Right atrium auricular region (tissue), 2 donors: ENCODE data around the gene MAJIN. TPM values are rescaled to one million over a fixed set of nuclear protein-coding genes. Genes with fewer than 3 reads are reported as not detected.

Experiments used
- DNase-seq: peaks from one replicate; pipeline ENCODE4 v3.0.0-alpha.2; 2019; ENCODE audit warnings: low spot score
- H3K27ac ChIP-seq, 2 donors: fragments of 200-600 bp; sonication (generic); 1 replicate in 1 of 2; 2 replicates in 1 of 2; pipeline ENCODE4 v1.5.1; 2016 to 2019
- H3K27me3 ChIP-seq, 2 donors: fragments of 200-600 bp; sonication (generic); one replicate each; pipeline versions ENCODE4 v1.5.1 to v1.6.0; 2017 to 2019
- H3K36me3 ChIP-seq: fragments of 200-600 bp; sonication (generic); one replicate; pipeline ENCODE4 v1.5.1; 2016
- H3K4me1 ChIP-seq, 2 donors: fragments of 200-600 bp; sonication (generic); one replicate each; pipeline versions ENCODE4 v1.5.1 to v1.6.0; 2017 to 2019
- H3K4me3 ChIP-seq, 2 donors: fragments of 200-600 bp; sonication (generic); 1 replicate in 1 of 2; 2 replicates in 1 of 2; pipeline ENCODE4 v1.5.1; 2017 to 2019; ENCODE audit warnings: mild to moderate bottlenecking in 1 of 2, moderate library complexity in 1 of 2
- H3K9me3 ChIP-seq, 2 donors: fragments of 200-600 bp; sonication (generic); one replicate each; pipeline ENCODE4 v1.5.1; 2019
- total RNA-seq, 2 donors: library from RNA; depleted of rRNA; stranded (reverse); fragments of >200 nt; gene quantifications; one replicate each; pipeline ENCODE4 v1.1.0, GENCODE V29; 2016
- TF ChIP-seq, protein P1 (sequence below), 2 donors: fragments of 200-600 bp; sonication (generic); IDR thresholded peaks; one replicate each; pipeline ENCODE4 v1.5.1; 2019; ENCODE audit warnings: antibody characterized with exemption in 2 of 2

MAJIN gene
- total RNA-seq, 2 donors from 2014 or later = not detected

DNA sequence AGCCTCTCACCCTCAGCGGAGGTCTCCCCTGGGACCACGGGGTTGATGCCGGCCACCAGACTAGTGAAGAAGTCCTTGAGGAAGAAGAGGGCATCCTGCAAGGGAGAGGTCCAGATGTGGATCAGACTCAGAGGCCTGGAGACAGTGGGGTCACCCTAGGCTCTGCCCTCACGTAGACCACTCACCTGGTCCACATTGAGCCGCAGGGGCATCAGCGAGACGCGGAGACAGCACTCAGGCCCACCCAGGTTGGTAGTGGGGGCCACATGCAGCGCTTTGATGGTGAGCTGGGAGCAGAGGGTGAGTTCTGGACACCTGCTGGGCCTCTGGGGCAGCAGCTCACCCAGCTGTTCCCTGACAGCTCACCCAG, 73.8 kb downstream of the MAJIN start:
- Histone ChIP-seq H3K36me3 (peaks cover 53% of the 10 kb centered on the region), H3K27ac (no peak overlapping the region), H3K27me3 (no peaks in the 10 kb centered on the region), H3K4me3 (no peak overlapping the region), H3K4me1 (peaks cover 0 to 16% of the 10 kb centered on the region in 2 donors), H3K9me3 (no peaks in the 10 kb centered on the region)
- TF ChIP-seq, protein P1, sequence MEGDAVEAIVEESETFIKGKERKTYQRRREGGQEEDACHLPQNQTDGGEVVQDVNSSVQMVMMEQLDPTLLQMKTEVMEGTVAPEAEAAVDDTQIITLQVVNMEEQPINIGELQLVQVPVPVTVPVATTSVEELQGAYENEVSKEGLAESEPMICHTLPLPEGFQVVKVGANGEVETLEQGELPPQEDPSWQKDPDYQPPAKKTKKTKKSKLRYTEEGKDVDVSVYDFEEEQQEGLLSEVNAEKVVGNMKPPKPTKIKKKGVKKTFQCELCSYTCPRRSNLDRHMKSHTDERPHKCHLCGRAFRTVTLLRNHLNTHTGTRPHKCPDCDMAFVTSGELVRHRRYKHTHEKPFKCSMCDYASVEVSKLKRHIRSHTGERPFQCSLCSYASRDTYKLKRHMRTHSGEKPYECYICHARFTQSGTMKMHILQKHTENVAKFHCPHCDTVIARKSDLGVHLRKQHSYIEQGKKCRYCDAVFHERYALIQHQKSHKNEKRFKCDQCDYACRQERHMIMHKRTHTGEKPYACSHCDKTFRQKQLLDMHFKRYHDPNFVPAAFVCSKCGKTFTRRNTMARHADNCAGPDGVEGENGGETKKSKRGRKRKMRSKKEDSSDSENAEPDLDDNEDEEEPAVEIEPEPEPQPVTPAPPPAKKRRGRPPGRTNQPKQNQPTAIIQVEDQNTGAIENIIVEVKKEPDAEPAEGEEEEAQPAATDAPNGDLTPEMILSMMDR (IDR thresholded peaks at IDR 0.05) = no peak
- DNase-seq = no peak

DNA sequence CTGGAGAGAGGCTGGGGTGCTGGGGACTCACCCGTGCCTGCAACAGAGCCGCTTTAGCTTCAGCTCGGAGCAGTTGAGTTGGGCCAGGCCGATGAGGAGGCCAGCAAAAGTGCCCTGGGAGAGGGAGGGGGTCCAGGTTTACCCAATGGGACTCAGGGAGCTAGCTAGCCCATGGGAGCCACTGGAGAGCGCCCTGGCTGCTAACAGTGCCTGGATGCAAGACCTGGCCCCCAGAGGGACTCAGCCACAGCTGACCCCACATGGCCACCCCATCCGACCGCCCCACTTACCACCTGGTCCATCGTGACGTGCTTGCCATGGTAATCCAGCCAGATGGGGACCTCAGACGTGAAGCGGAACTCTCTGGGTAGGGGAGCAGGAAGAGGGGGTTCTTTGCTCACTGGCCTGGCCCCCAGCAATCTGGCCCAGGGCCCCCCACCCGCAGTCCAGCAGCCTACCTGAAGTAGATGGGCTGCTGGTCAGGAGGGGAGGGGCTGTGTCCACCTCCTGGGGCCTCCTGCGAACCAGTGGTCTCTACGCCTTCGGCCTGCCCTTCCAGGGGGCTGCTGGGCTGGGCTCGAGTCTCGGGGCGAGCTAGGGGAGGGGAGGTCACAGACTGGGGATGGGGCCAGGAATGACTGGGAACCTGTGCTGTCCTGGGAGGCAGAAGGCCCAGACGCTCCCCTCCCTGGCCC, 74.4 kb downstream of the MAJIN start:
- Histone ChIP-seq H3K9me3 (no peaks in the 10 kb centered on the region), H3K27me3 (no peaks in the 10 kb centered on the region), H3K4me3 (no peak overlapping the region), H3K4me1 (peaks cover 0 to 21% of the 10 kb centered on the region in 2 donors), H3K36me3 (peaks cover 48% of the 10 kb centered on the region), H3K27ac (no peak overlapping the region)
- TF ChIP-seq, protein P1 (IDR thresholded peaks at IDR 0.05) = no peak
- no peak for DNase-seq

DNA sequence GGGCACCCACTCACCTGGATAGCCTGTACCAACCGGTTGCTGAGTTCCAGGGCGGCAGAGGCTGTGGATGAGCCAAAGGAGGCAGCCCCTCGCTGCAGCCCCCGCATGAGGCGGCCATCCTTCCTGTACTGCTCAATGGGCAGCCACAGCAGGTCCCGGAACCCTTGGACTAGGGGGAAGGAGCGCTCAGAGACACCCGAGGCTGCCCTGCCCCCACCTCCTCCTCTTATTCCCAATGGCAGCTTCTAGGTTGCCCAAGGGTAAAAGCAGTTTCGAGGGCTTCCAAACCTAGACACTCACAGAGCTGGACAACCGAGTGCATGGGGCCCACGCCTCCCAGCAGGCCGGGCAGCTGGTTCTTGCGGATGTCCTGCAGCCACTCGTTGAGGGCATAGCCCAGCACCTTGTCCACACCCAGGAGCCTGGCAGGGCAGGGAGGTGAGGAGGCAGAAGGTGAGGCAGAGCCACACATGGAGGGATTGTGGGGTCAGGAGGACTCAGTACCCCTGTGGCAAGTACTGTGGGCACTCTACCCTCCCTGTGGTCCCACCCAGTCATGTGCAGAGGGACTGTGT, 75.4 kb downstream of the MAJIN start:
- H3K36me3 ChIP-seq = peaks cover 38% of the 10 kb centered on the region

DNA sequence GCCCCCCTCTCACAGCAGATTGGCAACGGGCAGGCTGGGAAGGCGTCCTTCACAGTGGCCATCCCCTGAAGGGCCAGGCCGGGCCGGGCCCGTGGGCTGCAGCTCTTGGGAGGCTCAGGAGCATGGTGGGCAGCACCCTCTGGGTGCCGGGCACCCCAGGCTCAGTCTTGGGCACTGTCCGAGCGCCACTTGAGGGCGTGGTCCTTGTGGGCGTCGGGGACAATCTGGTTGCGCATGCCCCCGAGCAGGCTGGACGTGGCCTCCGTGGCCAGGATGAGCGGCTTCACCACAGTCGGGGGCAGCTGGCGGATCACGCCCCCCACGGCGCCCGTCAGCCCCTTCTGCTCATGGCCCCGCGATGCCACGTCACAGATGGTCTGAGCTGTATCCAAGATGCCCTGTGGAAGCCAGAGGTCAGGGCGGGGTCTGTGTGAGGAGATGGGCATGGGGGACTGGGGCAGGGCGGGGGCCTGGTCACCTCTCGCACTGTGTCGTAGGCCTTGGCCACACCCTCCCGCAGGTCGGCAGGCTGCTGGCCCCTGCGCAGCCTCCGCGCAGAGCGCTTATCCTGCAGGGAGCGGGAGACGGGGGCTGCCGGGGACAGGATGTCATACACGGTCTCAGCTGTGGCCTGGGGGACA, 77.0 kb downstream of the MAJIN start:
- Histone ChIP-seq H3K9me3 (no peaks in the 10 kb centered on the region), H3K36me3 (peaks cover 26% of the 10 kb centered on the region), H3K27me3 (no peaks in the 10 kb centered on the region), H3K27ac (no peak overlapping the region), H3K4me3 (no peak overlapping the region), H3K4me1 (peaks cover 0 to 24% of the 10 kb centered on the region in 2 donors)
- DNase-seq = no peak
- TF ChIP-seq, protein P1 (IDR thresholded peaks at IDR 0.05) = no peak

More for the DNA sequence above, 75.4 kb downstream of the MAJIN start:
- Histone ChIP-seq H3K27me3 (no peaks in the 10 kb centered on the region), H3K9me3 (no peaks in the 10 kb centered on the region), H3K4me3 (no peak overlapping the region), H3K27ac (no peak overlapping the region), H3K4me1 (peaks cover 0 to 24% of the 10 kb centered on the region in 2 donors)
- no peak for DNase-seq
- TF ChIP-seq, protein P1 (IDR thresholded peaks at IDR 0.05) = no peak

DNA sequence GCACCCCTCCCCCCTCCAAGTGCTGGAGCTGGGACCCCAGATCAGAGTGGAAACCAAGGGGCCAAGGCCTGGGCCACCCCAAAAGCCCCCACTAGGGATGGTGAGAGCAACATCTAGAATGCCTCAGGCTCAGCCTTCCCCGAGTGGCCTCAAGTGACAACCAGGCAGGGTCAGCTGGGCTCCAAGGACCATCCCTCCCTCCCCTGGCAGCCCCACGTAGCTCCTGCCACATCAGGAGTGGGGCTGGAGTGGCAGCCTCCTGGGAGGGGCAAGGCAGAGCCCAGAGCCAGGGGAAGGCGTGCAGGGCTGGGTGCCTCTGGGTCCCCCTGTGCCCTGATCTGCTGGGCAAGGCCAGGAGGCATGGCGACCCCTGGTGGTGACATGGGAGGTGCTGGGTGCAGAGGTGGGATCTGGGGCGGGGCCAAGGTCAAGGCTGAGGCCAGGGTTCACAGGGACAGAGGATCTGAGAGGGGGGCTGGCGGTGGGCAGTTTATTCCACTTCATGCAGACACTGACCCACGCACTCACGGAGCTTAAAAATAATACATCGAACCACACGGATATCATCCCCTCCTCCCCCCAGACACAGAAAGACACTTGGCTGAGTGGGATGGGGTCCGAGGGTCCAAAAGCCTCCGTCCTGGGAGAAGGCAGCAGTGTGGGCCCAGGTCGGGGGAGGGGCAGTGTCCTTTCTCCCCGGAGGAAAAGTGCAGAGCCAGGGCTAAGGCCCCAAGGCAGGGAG, 77.7 kb downstream of the MAJIN start:
- DNase-seq = peak; percentile 78
- H3K27me3 ChIP-seq = no peaks in the 10 kb centered on the region
- H3K27ac ChIP-seq = no peak overlapping the region
- H3K4me3 ChIP-seq = no peak overlapping the region
- TF ChIP-seq, protein P1 (IDR thresholded peaks at IDR 0.05) = peak; percentile 83 to 93
- peaks cover 0 to 25% of the 10 kb centered on the region in 2 donors for H3K4me1 ChIP-seq
- peaks cover 25% of the 10 kb centered on the region for H3K36me3 ChIP-seq
- H3K9me3 ChIP-seq = no peaks in the 10 kb centered on the region
